ENCODE measurements around the gene LAS1L.

DNA sequence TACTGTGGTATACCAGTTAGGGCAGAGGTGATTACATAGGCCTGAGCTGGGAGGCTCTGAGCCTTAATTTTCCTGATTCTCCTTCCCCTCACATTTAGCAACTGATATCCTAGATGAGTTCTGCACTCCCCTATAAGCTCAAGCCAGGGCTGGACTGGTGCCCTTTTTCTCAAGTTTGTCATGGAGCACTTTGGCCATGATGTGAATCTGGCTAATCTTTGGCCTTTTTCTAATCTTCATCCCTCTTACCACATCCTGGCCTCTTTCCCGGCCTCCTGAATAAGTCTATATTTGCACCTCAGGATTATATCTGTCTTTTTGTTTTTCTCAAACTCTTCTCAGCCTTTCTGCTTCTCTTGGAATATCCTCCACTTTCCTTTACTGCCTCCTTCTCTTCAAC is 10.9 kb upstream of the LAS1L start:
- TF ChIP-seq CTCF (IDR thresholded peaks at IDR 0.05; ENCODE audit: poor library complexity): no peak
- no peak for TF ChIP-seq EZH2 (IDR thresholded peaks at IDR 0.05; ENCODE audit: borderline replicate concordance)
